GM19240 (cell line): Measurements from ENCODE around the gene DSC2.
"Not testable (repeated sequence)": the region's sequence is repeated elsewhere in the genome, so short reads cannot be mapped to it uniquely, and the experiment has no call there.

Experiments used
- DNase-seq: peaks from one replicate; pipeline ENCODE4 v3.0.0; 2011; ENCODE audit warnings: low spot score; ENCODE audit not compliant: insufficient read length

The DSC2 gene

GRCh38 chr18:31102025-31102684 is at the start of gene DSC2:
Gene DSC2, minus strand, starts transcription at chr18:31102421. Its CDS starts 450 bp downstream, at chr18:31101971.
- no peak for DNase-seq

- no peak for DNase-seq
Measured at GRCh38 chr18:31149351-31149750, 47.1 kb upstream of the DSC2 start.

GRCh38 chr18:31148600-31148999 is 46.4 kb upstream of the DSC2 start:
- no peak for DNase-seq

GRCh38 chr18:31146809-31147208 is 44.6 kb upstream of the DSC2 start:
- DNase-seq: no peak

GRCh38 chr18:31143025-31143424 is 40.8 kb upstream of the DSC2 start:
- no peak for DNase-seq

GRCh38 chr18:31138709-31139108 is 36.5 kb upstream of the DSC2 start:
- DNase-seq: no peak

GRCh38 chr18:31134988-31135529 is 32.8 kb upstream of the DSC2 start:
- no peak for DNase-seq

- no peak for DNase-seq
Measured at GRCh38 chr18:31129398-31130115, 27.3 kb upstream of the DSC2 start.

- no peak for DNase-seq
Measured at GRCh38 chr18:31125878-31126277, 23.7 kb upstream of the DSC2 start.

- DNase-seq: not testable (repeated sequence)
Measured at GRCh38 chr18:31123125-31123524, 20.9 kb upstream of the DSC2 start.

GRCh38 chr18:31120594-31120993 is 18.4 kb upstream of the DSC2 start:
- DNase-seq: no peak

- no peak for DNase-seq
Measured at GRCh38 chr18:31116853-31117595, 14.8 kb upstream of the DSC2 start.

- no peak for DNase-seq
Measured at GRCh38 chr18:31112804-31113203, 10.6 kb upstream of the DSC2 start.

- no peak for DNase-seq
Measured at GRCh38 chr18:31105733-31106132, 3.5 kb upstream of the DSC2 start.

GRCh38 chr18:31104444-31104843 is 2.2 kb upstream of the DSC2 start:
- no peak for DNase-seq

GRCh38 chr18:31103423-31103822 is 1.2 kb upstream of the DSC2 start:
- no peak for DNase-seq

GRCh38 chr18:31102941-31103340 is 720 bp upstream of the DSC2 start:
- DNase-seq: no peak

- no peak for DNase-seq
Measured at GRCh38 chr18:31101183-31102024, 817 bp downstream of the DSC2 start.

GRCh38 chr18:31100436-31101182 is 1.6 kb downstream of the DSC2 start:
- DNase-seq: no peak

GRCh38 chr18:31099450-31100230 is 2.6 kb downstream of the DSC2 start:
- DNase-seq: no peak
